ENCODE measurements around the gene IZUMO2. TPM values are rescaled to one million over a fixed set of nuclear protein-coding genes. Genes with fewer than 3 reads are reported as not detected.

IZUMO2 gene
- total RNA-seq (ENCODE audit: insufficient read depth, low replicate concordance): not detected

DNA sequence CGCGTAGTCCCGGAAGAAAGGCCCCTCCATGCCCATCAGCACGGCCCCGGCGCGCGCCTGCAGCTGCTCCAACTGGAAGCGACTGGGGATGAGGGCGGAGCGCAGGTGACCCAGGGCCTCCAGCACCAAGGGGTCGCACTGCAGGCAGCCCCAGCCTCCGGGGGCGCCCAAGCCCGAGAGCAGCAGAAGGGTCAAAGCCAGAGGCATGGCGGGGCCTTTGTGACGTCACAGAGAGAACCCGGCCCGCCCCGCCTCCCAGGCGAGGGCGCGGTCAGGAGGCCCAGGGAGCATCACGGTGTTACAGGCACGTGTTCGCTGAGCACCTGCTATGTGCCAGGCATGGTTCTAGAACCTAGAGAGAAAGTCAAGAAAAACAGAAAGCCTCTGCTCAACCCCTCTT, at the start of gene IZUMO2:
IZUMO2 (minus strand) TSS at position 294 of the 400 bp plus-strand sequence; CDS start at position 207, 87 bp downstream.
- DNase-seq (ENCODE audit: low spot score): no peak

GRCh38 chr19:50210425-50210824, 47.3 kb upstream of the IZUMO2 start:
- no peak for DNase-seq (ENCODE audit: low spot score)

DNA sequence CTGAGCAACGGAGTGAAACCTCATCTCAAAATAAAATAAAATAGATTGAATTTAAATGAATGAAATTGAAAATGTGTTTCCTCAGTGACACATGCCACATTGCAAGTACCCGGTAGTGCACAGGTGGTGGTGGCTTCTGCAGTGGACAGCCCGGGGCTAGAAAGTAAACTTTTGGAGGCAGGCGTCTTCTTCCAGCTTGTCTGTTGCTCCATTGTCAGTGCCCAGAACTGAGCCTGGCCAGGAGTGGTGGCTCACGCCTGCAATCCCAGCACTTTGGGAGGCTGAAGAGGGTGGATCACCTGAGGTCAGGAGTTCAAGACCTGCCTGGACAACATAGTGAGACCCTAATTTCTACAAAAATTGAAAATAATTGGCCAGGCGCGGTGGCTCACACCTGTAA, 46.0 kb upstream of the IZUMO2 start:
- no peak for DNase-seq (ENCODE audit: low spot score)

- DNase-seq (ENCODE audit: low spot score): no peak
Observed at GRCh38 chr19:50207730-50208129, 44.6 kb upstream of the IZUMO2 start.

- DNase-seq (ENCODE audit: low spot score): no peak
Observed at GRCh38 chr19:50206191-50206590, 43.1 kb upstream of the IZUMO2 start.

- no peak for DNase-seq (ENCODE audit: low spot score)
Observed at GRCh38 chr19:50205681-50206138, 42.6 kb upstream of the IZUMO2 start.

- peak; percentile 38 for DNase-seq (ENCODE audit: low spot score)
Observed at GRCh38 chr19:50204811-50205675, 42.0 kb upstream of the IZUMO2 start.

DNA sequence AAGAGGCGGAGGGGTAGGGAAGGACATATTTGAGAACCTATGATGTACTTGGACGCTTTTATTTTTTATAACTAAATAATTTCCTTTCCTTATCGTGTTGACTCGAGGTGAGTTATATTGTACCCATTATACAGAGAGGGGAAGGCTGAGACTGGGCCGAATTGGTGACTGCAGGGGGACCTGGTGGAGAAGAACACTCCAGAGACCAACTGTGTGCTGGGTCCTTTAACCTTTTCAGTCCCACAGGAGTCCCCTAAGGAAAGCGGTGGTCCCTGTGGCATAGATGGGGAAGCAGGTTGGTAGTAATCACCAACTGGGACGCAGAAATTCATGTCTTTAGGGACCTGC, 41.0 kb upstream of the IZUMO2 start:
- no peak for DNase-seq (ENCODE audit: low spot score)

GRCh38 chr19:50203281-50204080, 40.4 kb upstream of the IZUMO2 start, which contains the start of gene MYH14:
TSS of gene MYH14 (plus strand) at chr19:50203622. CDS start at chr19:50210366, 6,744 bp downstream.
- peak; percentile 58 for DNase-seq (ENCODE audit: low spot score)

GRCh38 chr19:50202962-50203280, 39.8 kb upstream of the IZUMO2 start:
- no peak for DNase-seq (ENCODE audit: low spot score)

DNA sequence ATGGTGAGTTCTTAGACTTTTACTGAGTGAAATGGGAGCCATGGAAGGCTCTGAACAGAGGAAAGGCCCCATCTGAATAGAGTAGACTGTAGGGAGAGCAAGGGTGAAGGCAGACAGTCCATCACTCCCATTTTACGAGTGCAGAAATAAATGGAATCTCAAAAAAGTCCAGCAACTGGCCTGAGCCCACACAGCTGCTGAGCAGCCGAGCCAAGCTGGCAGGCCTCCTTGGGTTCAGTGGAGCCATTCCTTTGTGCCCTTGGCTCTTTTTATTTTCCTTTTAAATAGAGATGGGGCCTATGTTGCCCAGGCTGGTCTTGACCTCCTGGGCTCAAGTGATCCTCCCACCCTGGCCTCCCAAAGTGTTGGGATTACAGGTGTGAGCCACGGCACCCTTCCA, 39.3 kb upstream of the IZUMO2 start:
- DNase-seq (ENCODE audit: low spot score): no peak

DNA sequence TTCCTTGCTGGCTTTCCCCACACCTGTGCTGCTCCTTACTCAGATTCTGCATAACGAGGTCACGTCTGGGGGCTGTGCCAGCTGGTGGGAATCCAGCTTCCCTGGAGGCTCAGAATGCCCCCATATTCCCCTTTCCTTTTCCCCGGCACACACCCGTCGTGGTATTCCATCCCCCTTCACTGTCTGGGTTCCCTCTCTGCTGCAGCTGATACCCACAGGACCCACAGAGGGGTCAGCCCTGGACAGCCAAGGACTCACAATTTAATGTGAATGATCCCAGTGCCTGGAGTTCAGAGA, 36.1 kb upstream of the IZUMO2 start:
- no peak for DNase-seq (ENCODE audit: low spot score)

- no peak for DNase-seq (ENCODE audit: low spot score)
Observed at GRCh38 chr19:50198431-50199258, 35.6 kb upstream of the IZUMO2 start.

- no peak for DNase-seq (ENCODE audit: low spot score)
Observed at GRCh38 chr19:50197348-50197747, 34.3 kb upstream of the IZUMO2 start.

- no peak for DNase-seq (ENCODE audit: low spot score)
Observed at GRCh38 chr19:50196322-50196932, 33.3 kb upstream of the IZUMO2 start.

GRCh38 chr19:50195224-50195623, 32.1 kb upstream of the IZUMO2 start:
- no peak for DNase-seq (ENCODE audit: low spot score)

DNA sequence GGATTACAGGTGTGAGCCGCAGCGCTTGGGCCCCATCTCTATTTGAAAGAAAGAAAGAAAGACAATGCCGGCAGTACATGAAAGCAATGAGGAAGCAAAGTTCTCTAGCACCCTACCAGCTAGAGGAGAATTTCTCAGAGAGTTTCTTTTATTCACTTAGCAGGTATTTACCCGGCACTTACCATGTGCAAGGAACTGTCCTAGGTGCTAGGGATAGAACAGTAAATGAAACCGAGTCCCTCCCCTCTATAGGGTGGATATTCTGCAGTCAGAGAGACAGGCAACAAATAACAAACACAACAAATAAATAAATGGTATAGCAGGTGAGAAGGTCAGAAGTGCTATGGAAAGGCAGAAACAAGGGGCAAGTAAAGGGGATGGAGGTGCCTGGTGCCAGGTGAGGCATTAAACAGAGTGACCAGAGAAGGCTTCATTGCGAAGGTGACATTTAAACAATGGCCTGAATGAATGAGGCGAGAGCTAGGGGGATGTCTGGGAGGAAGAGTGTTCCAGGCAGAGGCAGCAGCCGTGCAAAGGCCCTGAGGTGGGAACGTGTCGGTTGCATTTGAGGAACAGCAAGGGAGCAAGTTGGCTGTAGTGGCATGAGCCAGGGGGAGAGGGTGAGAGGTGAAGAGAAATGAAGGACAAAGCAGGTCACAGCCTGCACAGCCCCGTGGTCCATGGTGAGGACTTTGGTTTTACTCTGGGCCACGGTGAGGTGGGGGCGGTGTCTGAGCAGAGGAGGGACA, 29.6 kb upstream of the IZUMO2 start:
- DNase-seq (ENCODE audit: low spot score): no peak

- no peak for DNase-seq (ENCODE audit: low spot score)
Observed at GRCh38 chr19:50191216-50191615, 28.1 kb upstream of the IZUMO2 start.

GRCh38 chr19:50190439-50190891, 27.4 kb upstream of the IZUMO2 start:
- no peak for DNase-seq (ENCODE audit: low spot score)

GRCh38 chr19:50189331-50189730, 26.2 kb upstream of the IZUMO2 start:
- no peak for DNase-seq (ENCODE audit: low spot score)

DNA sequence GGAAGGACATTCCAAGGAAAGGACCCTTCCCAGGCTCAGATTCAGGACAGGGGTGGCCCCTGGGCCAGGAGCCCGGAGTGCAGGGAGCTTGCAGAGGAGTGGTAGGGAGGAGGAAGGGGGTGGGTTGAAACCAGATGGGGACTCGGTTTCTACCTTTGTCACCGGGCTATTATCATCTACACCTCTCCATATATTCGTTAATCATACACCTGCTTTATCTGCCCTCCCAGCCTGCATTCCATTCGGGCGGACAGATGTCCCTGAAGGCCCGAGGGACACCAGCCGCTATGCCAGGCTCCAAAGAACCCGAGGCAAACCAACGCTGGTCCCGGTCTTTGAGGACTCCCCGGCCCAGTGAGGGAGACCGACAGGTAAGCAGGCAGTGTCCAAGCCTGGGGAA, 24.9 kb upstream of the IZUMO2 start:
- DNase-seq (ENCODE audit: low spot score): no peak
